Urinary bladder (tissue), 4 donors: ENCODE results near the gene MTSS2. TPM values are rescaled to one million over a fixed set of nuclear protein-coding genes. Genes with fewer than 3 reads are reported as not detected.

ENCODE experiments used
- DNase-seq: peaks from one replicate; pipeline ENCODE4 v3.0.0-alpha.2; 2015; ENCODE audit errors: extremely low spot score
- H3K27ac ChIP-seq: one replicate; pipeline ENCODE4 v1.5.1; 2013; ENCODE audit warnings: low read depth, mild to moderate bottlenecking, moderate library complexity
- H3K36me3 ChIP-seq: one replicate; pipeline ENCODE4 v1.6.1; 2013; ENCODE audit warnings: mild to moderate bottlenecking, moderate library complexity; ENCODE audit not compliant: insufficient read depth
- H3K4me1 ChIP-seq: one replicate; pipeline ENCODE4 v1.6.1; 2013; ENCODE audit warnings: mild to moderate bottlenecking, moderate library complexity; ENCODE audit not compliant: insufficient read depth
- H3K4me3 ChIP-seq: one replicate; pipeline ENCODE4 v1.5.1; 2013; ENCODE audit warnings: low read depth, low read length
- WGBS: extraction: QIAGEN DNeasy Blood & Tissue Kit; methylation state at CpG from one replicate; pipeline ENCODE4 v1.1.7; 2013; 5-methylcytosine and 5-hydroxymethylcytosine counted together
- polyA plus RNA-seq: library from polyadenylated mRNA; stranded (reverse); fragments of 200-250 nt; gene quantifications from one replicate; pipeline ENCODE4 v1.2.3, GENCODE V29; 2013
- total RNA-seq: library from RNA; depleted of rRNA; stranded (reverse); fragments of >200 nt; gene quantifications from one replicate; pipeline ENCODE4 v1.2.3, GENCODE V29; 2014
- donor health status: healthy with polysubstance abuse.
- donor health status: healthy.

MTSS2 gene
- total and polyA plus RNA-seq, 2 donors, result 29.3 to 82.0 TPM

DNA sequence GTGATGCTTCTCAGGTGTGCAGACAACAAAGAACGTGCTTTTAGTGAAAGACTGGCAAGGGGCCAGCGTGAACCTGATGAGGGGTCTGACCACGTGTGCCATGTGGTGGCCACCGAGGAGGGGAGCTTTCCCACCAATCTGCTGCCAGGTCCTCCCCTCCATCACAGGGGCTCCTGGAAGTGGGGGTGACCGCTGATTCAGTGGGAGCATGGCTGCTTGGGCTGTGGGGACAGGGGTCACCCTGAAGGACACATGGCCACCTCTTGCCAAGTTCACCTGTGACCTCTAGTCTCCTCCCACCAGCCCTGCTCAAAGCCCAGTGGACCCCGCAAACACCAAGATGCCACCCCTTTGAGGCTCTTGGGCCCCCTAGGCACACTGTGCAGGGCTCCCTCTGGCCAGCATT lies 37.9 kb upstream of the MTSS2 start:
- Histone ChIP-seq H3K4me1 (no peaks in the 10 kb centered on the region), H3K36me3 (no peaks in the 10 kb centered on the region), H3K4me3 (no peak overlapping the region), H3K27ac (no peak overlapping the region)
- 86% methylated on average over 6 of the region's 6 CpGs for WGBS
- DNase-seq, result no peak

- DNase-seq, result no peak
- Histone ChIP-seq H3K36me3 (no peaks in the 10 kb centered on the region), H3K4me1 (no peaks in the 10 kb centered on the region), H3K27ac (no peak overlapping the region), H3K4me3 (no peak overlapping the region)
- WGBS, result 93% methylated on average over 18 of the region's 18 CpGs
Observed at GRCh38 chr16:70721202-70721963, 35.5 kb upstream of the MTSS2 start.

DNA sequence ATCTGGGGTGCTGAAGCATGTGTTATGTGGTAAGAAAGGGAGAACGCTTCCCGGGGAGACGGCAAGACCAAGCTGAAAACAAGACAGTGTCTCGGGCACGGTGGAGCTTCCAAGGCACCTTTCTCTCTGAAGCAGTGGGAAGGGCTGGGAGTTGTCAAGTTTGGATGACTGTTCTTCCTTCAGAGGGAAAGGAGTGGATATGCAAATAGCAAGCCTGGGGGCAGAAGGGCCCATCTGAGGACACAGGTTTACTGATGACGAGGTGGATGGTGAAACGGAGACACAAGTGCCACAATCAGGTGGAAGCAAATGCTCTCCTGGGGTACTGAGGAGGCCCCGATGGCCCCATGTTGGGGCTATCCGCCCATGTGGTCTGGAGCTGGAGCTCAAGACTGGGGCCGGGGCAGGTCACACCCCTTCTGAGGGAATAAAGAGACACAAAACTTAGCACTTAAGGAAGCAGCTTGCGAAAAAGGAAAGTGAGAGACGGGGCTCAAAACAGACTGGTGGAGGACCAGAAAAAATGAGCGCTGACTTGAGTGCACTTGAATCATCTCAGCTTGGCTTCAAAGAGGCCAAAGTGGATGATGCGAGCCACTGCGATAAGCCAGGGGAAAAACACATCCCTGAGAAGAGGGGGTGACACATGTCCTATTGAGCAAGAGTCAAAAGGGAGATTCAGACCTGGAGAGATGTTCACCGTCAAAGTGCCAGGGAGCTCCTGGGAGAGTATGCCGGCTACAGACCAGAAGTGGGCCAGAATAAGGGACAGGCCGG lies 34.8 kb upstream of the MTSS2 start:
- H3K4me1 ChIP-seq, result no peaks in the 10 kb centered on the region
- no peaks in the 10 kb centered on the region for H3K36me3 ChIP-seq
- DNase-seq, result no peak
- no peak overlapping the region for H3K27ac ChIP-seq
- H3K4me3 ChIP-seq, result no peak overlapping the region
- WGBS, result 98% methylated on average over 18 of the region's 18 CpGs

DNA sequence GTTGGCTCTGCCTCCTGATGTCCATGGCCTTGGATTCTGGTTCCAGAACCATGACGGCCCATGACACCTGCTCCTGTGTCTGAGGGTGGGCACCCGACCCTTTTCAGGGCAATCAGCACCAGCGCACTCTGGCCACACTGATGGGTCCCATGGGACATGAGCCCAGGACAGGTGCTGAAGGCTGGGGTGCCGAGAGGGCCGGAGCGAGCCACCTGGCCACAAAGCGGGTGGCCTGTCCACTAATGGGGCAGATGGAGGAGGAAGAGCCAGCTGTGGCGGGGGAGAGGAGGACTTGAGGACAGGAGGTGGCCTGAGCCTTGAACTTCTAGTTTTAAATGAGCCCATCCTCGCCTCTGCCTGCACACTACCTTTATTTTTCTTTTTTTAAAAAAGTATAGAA lies 31.2 kb upstream of the MTSS2 start:
- Histone ChIP-seq H3K4me3 (no peak overlapping the region), H3K36me3 (no peaks in the 10 kb centered on the region), H3K4me1 (no peaks in the 10 kb centered on the region), H3K27ac (no peak overlapping the region)
- DNase-seq, result no peak
- WGBS, result 97% methylated on average over 9 of the region's 9 CpGs

- DNase-seq, result peak; percentile 89
- Histone ChIP-seq H3K4me3 (no peak overlapping the region), H3K36me3 (no peaks in the 10 kb centered on the region), H3K4me1 (no peaks in the 10 kb centered on the region), H3K27ac (no peak overlapping the region)
- WGBS, result 28% methylated on average over 6 of the region's 6 CpGs
Observed at GRCh38 chr16:70715860-70716357, 30.1 kb upstream of the MTSS2 start.

- H3K36me3 ChIP-seq, result no peaks in the 10 kb centered on the region
- WGBS, result 28% methylated on average over 23 of the region's 23 CpGs
- no peaks in the 10 kb centered on the region for H3K4me1 ChIP-seq
- no peak for DNase-seq
- no peak overlapping the region for H3K4me3 ChIP-seq
- H3K27ac ChIP-seq, result no peak overlapping the region
Observed at GRCh38 chr16:70715055-70715858, 29.4 kb upstream of the MTSS2 start.

- DNase-seq, result no peak
- H3K4me3 ChIP-seq, result no peak overlapping the region
- no peaks in the 10 kb centered on the region for H3K36me3 ChIP-seq
- H3K4me1 ChIP-seq, result no peaks in the 10 kb centered on the region
- WGBS, result 73% methylated on average over 10 of the region's 10 CpGs
- no peak overlapping the region for H3K27ac ChIP-seq
Observed at GRCh38 chr16:70714581-70715054, 28.8 kb upstream of the MTSS2 start.

DNA sequence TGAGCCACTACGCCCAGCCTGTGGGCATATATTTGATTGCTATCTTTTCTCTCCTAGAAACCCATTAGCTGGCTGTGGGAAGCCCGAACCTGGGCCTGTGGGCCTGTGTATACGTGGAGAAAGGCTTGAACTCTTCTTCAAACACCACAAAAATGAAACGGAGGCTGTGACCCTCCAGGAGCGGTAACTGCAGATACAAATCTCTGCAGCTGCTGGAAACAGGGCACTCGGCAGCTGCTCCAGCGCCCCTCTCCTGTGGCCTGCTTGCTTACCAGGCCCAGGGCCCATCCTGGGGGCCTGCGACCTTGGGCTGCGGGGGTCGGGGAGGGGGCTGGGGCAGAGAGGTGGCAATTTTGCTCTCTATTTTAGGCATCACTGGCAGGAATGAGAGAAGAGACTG lies 28.0 kb upstream of the MTSS2 start:
- DNase-seq, result no peak
- Histone ChIP-seq H3K36me3 (no peaks in the 10 kb centered on the region), H3K4me3 (no peak overlapping the region), H3K27ac (no peak overlapping the region), H3K4me1 (no peaks in the 10 kb centered on the region)
- 86% methylated on average over 10 of the region's 10 CpGs for WGBS

DNA sequence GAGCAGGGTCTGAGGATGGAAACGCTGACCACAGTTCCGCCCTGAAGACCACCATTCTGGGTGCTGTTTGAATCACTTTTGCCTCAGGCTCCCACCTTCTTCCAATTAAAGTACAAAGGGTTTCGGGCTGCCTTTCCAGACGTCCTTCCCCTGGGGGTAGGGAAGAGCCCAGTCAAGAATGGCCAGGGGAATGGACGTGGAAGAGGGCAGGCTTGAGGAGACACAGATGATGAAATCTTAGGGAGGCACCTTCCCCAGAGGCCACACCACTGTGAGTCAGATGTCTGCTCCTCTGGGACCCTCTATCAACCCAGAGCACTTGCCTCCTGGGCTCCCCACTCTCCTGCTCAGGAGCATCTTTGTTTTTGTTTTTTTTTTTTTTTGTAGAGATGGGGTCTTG lies 27.5 kb upstream of the MTSS2 start:
- no peaks in the 10 kb centered on the region for H3K36me3 ChIP-seq
- no peak for DNase-seq
- no peaks in the 10 kb centered on the region for H3K4me1 ChIP-seq
- H3K4me3 ChIP-seq, result no peak overlapping the region
- H3K27ac ChIP-seq, result no peak overlapping the region
- 74% methylated on average over 5 of the region's 5 CpGs for WGBS

DNA sequence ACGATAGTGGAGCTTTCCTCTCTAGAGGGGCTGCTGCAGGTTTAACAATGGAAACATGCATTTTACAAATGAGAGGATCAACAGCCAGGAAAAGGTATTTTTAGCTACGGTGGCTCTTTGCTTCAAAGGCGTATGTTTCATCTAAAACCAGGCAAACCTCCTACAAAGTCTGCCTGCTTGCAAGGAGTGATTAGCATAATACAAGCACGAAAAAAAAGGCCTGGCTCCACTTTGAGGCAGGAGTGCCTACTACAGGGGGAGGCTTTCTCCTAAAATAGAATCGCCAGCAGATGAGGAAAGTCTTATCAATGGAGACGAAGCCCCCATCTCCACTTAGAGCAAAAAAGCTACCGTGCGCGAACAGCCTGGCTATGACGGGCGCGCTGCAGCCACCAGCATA lies 27.1 kb upstream of the MTSS2 start:
- Histone ChIP-seq H3K4me1 (no peaks in the 10 kb centered on the region), H3K27ac (no peak overlapping the region), H3K4me3 (no peak overlapping the region), H3K36me3 (no peaks in the 10 kb centered on the region)
- 90% methylated on average over 12 of the region's 12 CpGs for WGBS
- no peak for DNase-seq

- Histone ChIP-seq H3K36me3 (no peaks in the 10 kb centered on the region), H3K4me1 (no peaks in the 10 kb centered on the region), H3K27ac (no peak overlapping the region), H3K4me3 (no peak overlapping the region)
- WGBS, result 86% methylated on average over 11 of the region's 11 CpGs
- DNase-seq, result no peak
Observed at GRCh38 chr16:70712359-70712758, 26.5 kb upstream of the MTSS2 start.

DNA sequence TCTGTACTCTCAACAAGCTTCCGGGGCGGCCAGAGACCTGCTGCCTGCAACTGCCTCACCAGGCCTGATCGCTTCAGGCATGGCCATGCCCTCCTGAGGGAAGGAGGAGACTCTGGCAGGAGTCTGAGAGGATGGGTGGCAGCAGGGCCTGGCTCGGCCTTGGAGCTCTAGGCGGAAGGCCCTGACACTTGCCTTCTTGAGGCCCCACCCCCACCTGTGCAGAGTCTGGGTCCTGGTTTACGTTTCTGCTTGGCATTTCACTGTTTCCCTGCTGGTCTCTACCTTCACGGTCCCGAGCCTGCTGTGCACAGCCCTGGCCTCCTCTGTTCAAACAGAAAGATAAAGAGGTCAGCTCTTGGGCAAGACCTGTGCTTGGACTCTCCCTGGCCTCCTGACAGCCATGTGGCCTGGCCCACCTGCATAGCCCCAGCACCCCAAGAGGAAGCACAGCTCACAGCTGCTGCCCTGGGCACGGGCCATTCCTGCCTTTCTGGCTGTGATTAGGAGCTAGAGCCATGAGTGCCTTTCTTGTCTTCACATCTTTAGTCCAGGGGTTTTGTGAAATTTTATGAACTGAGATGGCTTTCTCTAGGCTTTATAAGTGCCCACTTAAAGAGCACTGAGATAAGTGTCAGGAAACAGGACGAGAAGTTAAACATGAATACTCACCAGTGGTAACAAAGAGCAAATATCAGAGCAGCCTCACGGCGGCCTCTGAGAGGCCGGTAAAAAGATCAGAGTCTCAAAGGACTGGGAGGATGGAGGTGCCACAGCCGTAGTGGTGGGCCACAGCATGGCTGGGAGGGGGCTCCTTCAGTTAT lies 25.6 kb upstream of the MTSS2 start:
- no peaks in the 10 kb centered on the region for H3K4me1 ChIP-seq
- H3K4me3 ChIP-seq, result no peak overlapping the region
- DNase-seq, result no peak
- no peaks in the 10 kb centered on the region for H3K36me3 ChIP-seq
- 85% methylated on average over 14 of the region's 14 CpGs for WGBS
- H3K27ac ChIP-seq, result no peak overlapping the region
